Measurements from ENCODE around the gene DYNC1LI2.

DNA sequence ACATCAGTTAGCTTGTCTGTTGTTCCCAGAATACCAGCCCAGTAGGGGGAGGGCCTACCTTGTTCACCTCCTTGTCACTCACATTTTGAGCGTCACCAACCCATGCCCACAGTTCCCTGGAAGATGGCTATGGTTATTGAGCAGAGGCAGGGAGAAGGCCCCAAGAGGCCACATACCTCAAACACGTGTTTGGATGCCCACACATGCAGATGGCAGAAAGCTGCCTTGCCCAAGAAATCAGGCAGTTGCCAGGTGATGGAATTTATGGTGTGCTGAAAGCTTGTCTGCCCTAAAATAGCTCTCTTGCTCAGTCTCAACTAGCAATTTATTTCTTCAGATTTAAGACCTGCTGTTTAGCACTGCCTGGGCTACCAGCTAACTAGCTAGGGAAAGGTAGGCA is 38.3 kb downstream of the DYNC1LI2 start:
- TF ChIP-seq, protein P1, sequence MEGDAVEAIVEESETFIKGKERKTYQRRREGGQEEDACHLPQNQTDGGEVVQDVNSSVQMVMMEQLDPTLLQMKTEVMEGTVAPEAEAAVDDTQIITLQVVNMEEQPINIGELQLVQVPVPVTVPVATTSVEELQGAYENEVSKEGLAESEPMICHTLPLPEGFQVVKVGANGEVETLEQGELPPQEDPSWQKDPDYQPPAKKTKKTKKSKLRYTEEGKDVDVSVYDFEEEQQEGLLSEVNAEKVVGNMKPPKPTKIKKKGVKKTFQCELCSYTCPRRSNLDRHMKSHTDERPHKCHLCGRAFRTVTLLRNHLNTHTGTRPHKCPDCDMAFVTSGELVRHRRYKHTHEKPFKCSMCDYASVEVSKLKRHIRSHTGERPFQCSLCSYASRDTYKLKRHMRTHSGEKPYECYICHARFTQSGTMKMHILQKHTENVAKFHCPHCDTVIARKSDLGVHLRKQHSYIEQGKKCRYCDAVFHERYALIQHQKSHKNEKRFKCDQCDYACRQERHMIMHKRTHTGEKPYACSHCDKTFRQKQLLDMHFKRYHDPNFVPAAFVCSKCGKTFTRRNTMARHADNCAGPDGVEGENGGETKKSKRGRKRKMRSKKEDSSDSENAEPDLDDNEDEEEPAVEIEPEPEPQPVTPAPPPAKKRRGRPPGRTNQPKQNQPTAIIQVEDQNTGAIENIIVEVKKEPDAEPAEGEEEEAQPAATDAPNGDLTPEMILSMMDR (IDR thresholded peaks at IDR 0.05), result no peak
- TF ChIP-seq EZH2 (IDR thresholded peaks at IDR 0.05) (no peak), EZH2phosphoT487 (IDR thresholded peaks at IDR 0.05) (no peak)
